HG02763 (cell line): Measurements from ENCODE around the gene PIP5KL1.

ENCODE experiments used
- ATAC-seq: cut with Tn5 transposase; IDR thresholded peaks from one replicate; pipeline ENCODE4 v1.9.1; 2021; ENCODE audit warnings: mild to moderate bottlenecking, moderate library complexity; ENCODE audit not compliant: unreplicated experiment

Gene PIP5KL1

GRCh38 chr9:127916720-127917581 is 13.6 kb downstream of the PIP5KL1 start, which contains the start of gene ST6GALNAC4:
TSS of gene ST6GALNAC4 (minus strand) at chr9:127917041. CDS start at chr9:127916419, 622 bp downstream.
- ATAC-seq: peak; percentile 73

- ATAC-seq: no peak
Measured at GRCh38 chr9:127915801-127916719, 14.5 kb downstream of the PIP5KL1 start.

GRCh38 chr9:127915325-127915752 is 15.2 kb downstream of the PIP5KL1 start:
- ATAC-seq: no peak

- ATAC-seq: no peak
Measured at GRCh38 chr9:127913682-127914081, 16.9 kb downstream of the PIP5KL1 start.

GRCh38 chr9:127912882-127913281 is 17.7 kb downstream of the PIP5KL1 start:
- ATAC-seq: no peak

GRCh38 chr9:127912296-127912695 is 18.3 kb downstream of the PIP5KL1 start:
- no peak for ATAC-seq

GRCh38 chr9:127910613-127911205 is 19.9 kb downstream of the PIP5KL1 start:
- no peak for ATAC-seq

GRCh38 chr9:127909839-127910273 is 20.7 kb downstream of the PIP5KL1 start:
- ATAC-seq: no peak

GRCh38 chr9:127908660-127908926 is 22.0 kb downstream of the PIP5KL1 start:
- ATAC-seq: no peak

GRCh38 chr9:127907867-127908659 is 22.5 kb downstream of the PIP5KL1 start:
- no peak for ATAC-seq

- ATAC-seq: no peak
Measured at GRCh38 chr9:127905788-127906191, 24.8 kb downstream of the PIP5KL1 start.

GRCh38 chr9:127905004-127905728 is 25.4 kb downstream of the PIP5KL1 start:
- no peak for ATAC-seq

GRCh38 chr9:127904561-127905003 is 26.0 kb downstream of the PIP5KL1 start:
- no peak for ATAC-seq

- ATAC-seq: no peak
Measured at GRCh38 chr9:127903557-127904475, 26.8 kb downstream of the PIP5KL1 start.

GRCh38 chr9:127899128-127899943 is 31.2 kb downstream of the PIP5KL1 start, which contains the start of gene ST6GALNAC6:
TSS of gene ST6GALNAC6 (minus strand) at chr9:127899603. CDS start at chr9:127897981, 1,622 bp downstream.
- peak; percentile 61 for ATAC-seq

- peak; percentile 10 for ATAC-seq
Measured at GRCh38 chr9:127898433-127899127, 32.0 kb downstream of the PIP5KL1 start.

GRCh38 chr9:127897193-127897692 is 33.3 kb downstream of the PIP5KL1 start:
- ATAC-seq: no peak
